K562 (cell line): ENCODE measurements around the gene WDR5B. TPM values are rescaled to one million over a fixed set of nuclear protein-coding genes. Genes with fewer than 3 reads are reported as not detected.

Source experiments
- AFF4 ChIP-seq: sonication (generic); formaldehyde crosslinking; IDR thresholded peaks from 2 replicates; pipeline ENCODE4 v1.8.0; 2023; ENCODE audit warnings: mild to moderate bottlenecking, missing genetic modification reagents
- ASH1L ChIP-seq: fragments of 450-650 bp; IDR thresholded peaks from 2 replicates; pipeline ENCODE4 v1.6.1; 2018; ENCODE audit warnings: borderline replicate concordance, mild to moderate bottlenecking, low read depth; ENCODE audit not compliant: partially characterized antibody
- BRF2 ChIP-seq: IDR thresholded peaks from 3 replicates; pipeline ENCODE4 v1.6.1; 2011; ENCODE audit warnings: borderline replicate concordance, mild to moderate bottlenecking; ENCODE audit not compliant: insufficient read length, insufficient read depth
- ELF2 ChIP-seq: fragments of 250-450 bp; sonication (Bioruptor Pico); IDR thresholded peaks from 2 replicates; pipeline ENCODE4 v1.5.0; 2021; ENCODE audit warnings: mild to moderate bottlenecking
- ESRRA ChIP-seq: fragments of 450-650 bp; IDR thresholded peaks from 2 replicates; pipeline ENCODE4 v1.6.1; 2014; ENCODE audit warnings: low read depth, mild to moderate bottlenecking, moderate library complexity, borderline replicate concordance
- HOXB6 ChIP-seq: fragments of 250-450 bp; sonication (Bioruptor Pico); IDR thresholded peaks from 2 replicates; pipeline ENCODE4 v1.5.1; 2022; ENCODE audit warnings: mild to moderate bottlenecking, borderline replicate concordance
- MYBL2 ChIP-seq, 2 experiments: fragments of 450-650 bp in 1 of 2; sonication (generic) in 1 of 2; formaldehyde crosslinking in 1 of 2; IDR thresholded peaks; 2 replicates each; pipeline versions ENCODE4 v1.6.1 to v1.8.1; 2017 to 2022; ENCODE audit warnings: borderline replicate concordance in 1 of 2, inconsistent platforms in 1 of 2, low read depth in 1 of 2, mild to moderate bottlenecking in 1 of 2, missing genetic modification reagents in 1 of 2, moderate library complexity in 1 of 2
- POLR2G ChIP-seq: fragments of 200-400 bp; formaldehyde crosslinking; IDR thresholded peaks from 2 replicates; pipeline ENCODE4 v1.6.1; 2017; ENCODE audit warnings: low read depth, mild to moderate bottlenecking, antibody characterized with exemption, low read length, moderate library complexity
- SUPT5H ChIP-seq: fragments of 450-650 bp; IDR thresholded peaks from 2 replicates; pipeline ENCODE4 v1.6.1; 2016
- TCF7 ChIP-seq: sonication (generic); IDR thresholded peaks from 2 replicates; pipeline ENCODE4 v1.6.1; 2016; ENCODE audit warnings: antibody characterized with exemption, borderline replicate concordance
- ZMIZ1 ChIP-seq, 2 experiments: fragments of 150-350 bp in 1 of 2; IDR thresholded peaks; 2 replicates each; pipeline ENCODE4 v1.6.1; 2012 to 2016; ENCODE audit warnings: low read depth in 2 of 2, low read length in 2 of 2, mild to moderate bottlenecking in 1 of 2, moderate library complexity in 1 of 2
- ZNF282 ChIP-seq: sonication (generic); formaldehyde crosslinking; IDR thresholded peaks from 2 replicates; pipeline ENCODE4 v1.8.1; 2023; ENCODE audit warnings: missing genetic modification reagents
- ZNF444 ChIP-seq: fragments of 250-450 bp; sonication (Bioruptor Pico); IDR thresholded peaks from 2 replicates; pipeline ENCODE4 v1.4.0; 2020; ENCODE audit warnings: mild to moderate bottlenecking, moderate library complexity
- polyA plus RNA-seq, 8 experiments: library from polyadenylated mRNA; depleted of rRNA in 4 of 8; stranded (reverse) in 5 of 8; unstranded in 3 of 8; fragments of >200 nt; fragmentation: Nextera tagmentation in 2 of 8; fragmentation: Illumina TruSeq in 1 of 8; extraction: Ambion mirVana in 2 of 8; extraction: Trizol in 1 of 8; gene quantifications; 2 replicates each; pipeline versions ENCODE4 v1.2.1 to v1.2.3, GENCODE V29; 2011 to 2014; ENCODE audit warnings: inconsistent platforms in 1 of 8, missing spikeins in 1 of 8
- total RNA-seq, 7 experiments: library from RNA; depleted of rRNA in 6 of 7; stranded (reverse); fragments of >200 nt in 6 of 7; fragmentation: Illumina TruSeq in 2 of 7; extraction: Trizol in 2 of 7; gene quantifications; 2 replicates each; pipeline versions ENCODE4 v1.2.1 to v1.2.3, GENCODE V29; 2011 to 2021; ENCODE audit warnings: low replicate concordance in 1 of 7
- TF ChIP-seq, protein P1 (sequence below): fragments of 250-450 bp; sonication (Bioruptor Pico); IDR thresholded peaks from 2 replicates; pipeline ENCODE4 v1.4.0; 2020; ENCODE audit warnings: mild to moderate bottlenecking, moderate library complexity, borderline replicate concordance

WDR5B gene
- total and polyA plus RNA-seq, 9 of the 15 experiments (the other 6 are each of a cell fraction or from before 2014, with no cell fraction given), result 2.8 to 10.1 (median 4.2) TPM

GRCh38 chr3:122415762-122416654 is at the start of gene WDR5B (continued):
- TF ChIP-seq, protein P1, sequence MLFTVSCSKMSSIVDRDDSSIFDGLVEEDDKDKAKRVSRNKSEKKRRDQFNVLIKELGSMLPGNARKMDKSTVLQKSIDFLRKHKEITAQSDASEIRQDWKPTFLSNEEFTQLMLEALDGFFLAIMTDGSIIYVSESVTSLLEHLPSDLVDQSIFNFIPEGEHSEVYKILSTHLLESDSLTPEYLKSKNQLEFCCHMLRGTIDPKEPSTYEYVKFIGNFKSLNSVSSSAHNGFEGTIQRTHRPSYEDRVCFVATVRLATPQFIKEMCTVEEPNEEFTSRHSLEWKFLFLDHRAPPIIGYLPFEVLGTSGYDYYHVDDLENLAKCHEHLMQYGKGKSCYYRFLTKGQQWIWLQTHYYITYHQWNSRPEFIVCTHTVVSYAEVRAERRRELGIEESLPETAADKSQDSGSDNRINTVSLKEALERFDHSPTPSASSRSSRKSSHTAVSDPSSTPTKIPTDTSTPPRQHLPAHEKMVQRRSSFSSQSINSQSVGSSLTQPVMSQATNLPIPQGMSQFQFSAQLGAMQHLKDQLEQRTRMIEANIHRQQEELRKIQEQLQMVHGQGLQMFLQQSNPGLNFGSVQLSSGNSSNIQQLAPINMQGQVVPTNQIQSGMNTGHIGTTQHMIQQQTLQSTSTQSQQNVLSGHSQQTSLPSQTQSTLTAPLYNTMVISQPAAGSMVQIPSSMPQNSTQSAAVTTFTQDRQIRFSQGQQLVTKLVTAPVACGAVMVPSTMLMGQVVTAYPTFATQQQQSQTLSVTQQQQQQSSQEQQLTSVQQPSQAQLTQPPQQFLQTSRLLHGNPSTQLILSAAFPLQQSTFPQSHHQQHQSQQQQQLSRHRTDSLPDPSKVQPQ (CRISPR knock-in tag), result no peak
- TF ChIP-seq MYBL2 (IDR thresholded peaks at IDR 0.05; ENCODE audit: low read depth), result no peak
- no peak for TF ChIP-seq MYBL2 (CRISPR knock-in tag; IDR thresholded peaks at IDR 0.05; ENCODE audit: borderline replicate concordance)
- peak; percentile 92 for TF ChIP-seq SUPT5H
- TF ChIP-seq HOXB6 (CRISPR knock-in tag), result no peak
- TF ChIP-seq ZNF444 (CRISPR knock-in tag), result no peak
- TF ChIP-seq ESRRA, result 0 out of 2 replicates have a peak, but pooled peaks have one; percentile 12
- TF ChIP-seq ZNF282 (CRISPR knock-in tag), result no peak
- TF ChIP-seq ASH1L, result peak; percentile 31
- no peak for TF ChIP-seq BRF2
- TF ChIP-seq ELF2, result no peak
- TF ChIP-seq POLR2G, result peak; percentile 79
- no peak for TF ChIP-seq AFF4 (CRISPR knock-in tag)
- TF ChIP-seq TCF7, result no peak
- TF ChIP-seq ZMIZ1 (IDR thresholded peaks at IDR 0.05; ENCODE audit: low read depth in 2 of 2, low read length in 2 of 2), result no peak
